ENCODE results near the gene PPP2R5B.

The PPP2R5B gene

GRCh38 chr11:64908766-64909165 lies 15.7 kb upstream of the PPP2R5B start:
- no peak for DNase-seq

- DNase-seq = no peak
Observed at GRCh38 chr11:64909653-64910343, 14.7 kb upstream of the PPP2R5B start.

GRCh38 chr11:64910451-64911093 lies 13.9 kb upstream of the PPP2R5B start:
- DNase-seq = no peak

GRCh38 chr11:64911142-64911541 lies 13.3 kb upstream of the PPP2R5B start:
- DNase-seq = no peak

- DNase-seq = no peak
Observed at GRCh38 chr11:64911689-64912088, 12.8 kb upstream of the PPP2R5B start.

- DNase-seq = no peak
Observed at GRCh38 chr11:64913171-64913727, 11.2 kb upstream of the PPP2R5B start.

- DNase-seq = no peak
Observed at GRCh38 chr11:64914123-64914522, 10.4 kb upstream of the PPP2R5B start.

- no peak for DNase-seq
Observed at GRCh38 chr11:64915376-64915887, 9.1 kb upstream of the PPP2R5B start.

- DNase-seq = peak; percentile 38
Observed at GRCh38 chr11:64916040-64916774, 8.3 kb upstream of the PPP2R5B start.

- peak; percentile 100 for DNase-seq
Observed at GRCh38 chr11:64916775-64917662, 7.5 kb upstream of the PPP2R5B start, which contains the start of gene ATG2A. TSS of gene ATG2A (minus strand) at chr11:64917209. CDS start at chr11:64917135, 74 bp downstream.

- DNase-seq = no peak
Observed at GRCh38 chr11:64917663-64917995, 6.9 kb upstream of the PPP2R5B start.

GRCh38 chr11:64918017-64918416 lies 6.5 kb upstream of the PPP2R5B start:
- DNase-seq = no peak

- no peak for DNase-seq
Observed at GRCh38 chr11:64919627-64920026, 4.9 kb upstream of the PPP2R5B start.

GRCh38 chr11:64920124-64920523 lies 4.4 kb upstream of the PPP2R5B start:
- no peak for DNase-seq

- no peak for DNase-seq
Observed at GRCh38 chr11:64921384-64921783, 3.1 kb upstream of the PPP2R5B start.

GRCh38 chr11:64923151-64923661 lies 1.3 kb upstream of the PPP2R5B start:
- DNase-seq = no peak

GRCh38 chr11:64924910-64925284 lies 408 bp downstream of the PPP2R5B start:
- DNase-seq = peak; percentile 18

GRCh38 chr11:64925536-64926436 lies 1.3 kb downstream of the PPP2R5B start:
- no peak for DNase-seq

- DNase-seq = no peak
Observed at GRCh38 chr11:64926689-64927088, 2.2 kb downstream of the PPP2R5B start.

GRCh38 chr11:64928957-64929356 lies 4.5 kb downstream of the PPP2R5B start:
- DNase-seq = no peak

- no peak for DNase-seq
Observed at GRCh38 chr11:64929625-64930024, 5.1 kb downstream of the PPP2R5B start.

All from activated CD4-positive, alpha-beta T cell treated with anti-CD3 and anti-CD28 coated beads for 48 hours (primary cell).